ENCODE data around the gene TTC7B.

TTC7B gene

GRCh38 chr14:90803249-90803648 lies 13.0 kb downstream of the TTC7B start:
- Histone ChIP-seq H3K27me3 (ENCODE audit: control insufficient read depth, insufficient read depth, low read length) (no peaks in the 10 kb centered on the region), H3K9ac (ENCODE audit: low read depth, low read length) (no peak overlapping the region), H3K4me1 (ENCODE audit: control insufficient read depth, insufficient read depth, low read length) (no peaks in the 10 kb centered on the region), H3K4me3 (ENCODE audit: low read depth, low read length) (no peak overlapping the region), H3K36me3 (ENCODE audit: control insufficient read depth, insufficient read depth, low read length) (no peaks in the 10 kb centered on the region), H3K9me3 (ENCODE audit: control insufficient read depth, insufficient read depth, low read length) (no peaks in the 10 kb centered on the region), H3K27ac (ENCODE audit: low read depth, low read length) (no peak overlapping the region)

- Histone ChIP-seq H3K36me3 (ENCODE audit: control insufficient read depth, insufficient read depth, low read length) (no peaks in the 10 kb centered on the region), H3K27ac (ENCODE audit: low read depth, low read length) (no peak overlapping the region), H3K4me3 (ENCODE audit: low read depth, low read length) (no peak overlapping the region), H3K4me1 (ENCODE audit: control insufficient read depth, insufficient read depth, low read length) (0 out of 2 replicates have a peak, but pooled peaks cover 6% of the 10 kb centered on the region), H3K27me3 (ENCODE audit: control insufficient read depth, insufficient read depth, low read length) (no peaks in the 10 kb centered on the region), H3K9ac (ENCODE audit: low read depth, low read length) (no peak overlapping the region), H3K9me3 (ENCODE audit: control insufficient read depth, insufficient read depth, low read length) (no peaks in the 10 kb centered on the region)
Observed at GRCh38 chr14:90799420-90799819, 16.8 kb downstream of the TTC7B start.

GRCh38 chr14:90797919-90798318 lies 18.3 kb downstream of the TTC7B start:
- H3K9me3 ChIP-seq (ENCODE audit: control insufficient read depth, insufficient read depth, low read length): no peaks in the 10 kb centered on the region
- H3K9ac ChIP-seq (ENCODE audit: low read depth, low read length): no peak overlapping the region
- H3K36me3 ChIP-seq (ENCODE audit: control insufficient read depth, insufficient read depth, low read length): no peaks in the 10 kb centered on the region
- H3K4me1 ChIP-seq (ENCODE audit: control insufficient read depth, insufficient read depth, low read length): 0 out of 2 replicates have a peak, but pooled peaks cover 6% of the 10 kb centered on the region
- no peak overlapping the region for H3K4me3 ChIP-seq (ENCODE audit: low read depth, low read length)
- H3K27me3 ChIP-seq (ENCODE audit: control insufficient read depth, insufficient read depth, low read length): no peaks in the 10 kb centered on the region
- no peak overlapping the region for H3K27ac ChIP-seq (ENCODE audit: low read depth, low read length)

- Histone ChIP-seq H3K9ac (ENCODE audit: low read depth, low read length) (no peak overlapping the region), H3K36me3 (ENCODE audit: control insufficient read depth, insufficient read depth, low read length) (no peaks in the 10 kb centered on the region), H3K4me1 (ENCODE audit: control insufficient read depth, insufficient read depth, low read length) (0 out of 2 replicates have a peak, but pooled peaks cover 6% of the 10 kb centered on the region), H3K9me3 (ENCODE audit: control insufficient read depth, insufficient read depth, low read length) (no peaks in the 10 kb centered on the region), H3K27me3 (ENCODE audit: control insufficient read depth, insufficient read depth, low read length) (no peaks in the 10 kb centered on the region), H3K4me3 (ENCODE audit: low read depth, low read length) (no peak overlapping the region), H3K27ac (ENCODE audit: low read depth, low read length) (no peak overlapping the region)
Observed at GRCh38 chr14:90797451-90797850, 18.8 kb downstream of the TTC7B start.

GRCh38 chr14:90796329-90796728 lies 19.9 kb downstream of the TTC7B start:
- Histone ChIP-seq H3K9ac (ENCODE audit: low read depth, low read length) (no peak overlapping the region), H3K4me3 (ENCODE audit: low read depth, low read length) (no peak overlapping the region), H3K27me3 (ENCODE audit: control insufficient read depth, insufficient read depth, low read length) (no peaks in the 10 kb centered on the region), H3K27ac (ENCODE audit: low read depth, low read length) (no peak overlapping the region), H3K9me3 (ENCODE audit: control insufficient read depth, insufficient read depth, low read length) (no peaks in the 10 kb centered on the region), H3K4me1 (ENCODE audit: control insufficient read depth, insufficient read depth, low read length) (peaks cover 6% of the 10 kb centered on the region; the same call in 1 of the 2 replicates), H3K36me3 (ENCODE audit: control insufficient read depth, insufficient read depth, low read length) (no peaks in the 10 kb centered on the region)

GRCh38 chr14:90795744-90796143 lies 20.5 kb downstream of the TTC7B start:
- Histone ChIP-seq H3K27ac (ENCODE audit: low read depth, low read length) (no peak overlapping the region), H3K9me3 (ENCODE audit: control insufficient read depth, insufficient read depth, low read length) (no peaks in the 10 kb centered on the region), H3K36me3 (ENCODE audit: control insufficient read depth, insufficient read depth, low read length) (no peaks in the 10 kb centered on the region), H3K4me3 (ENCODE audit: low read depth, low read length) (no peak overlapping the region), H3K27me3 (ENCODE audit: control insufficient read depth, insufficient read depth, low read length) (no peaks in the 10 kb centered on the region), H3K9ac (ENCODE audit: low read depth, low read length) (no peak overlapping the region), H3K4me1 (ENCODE audit: control insufficient read depth, insufficient read depth, low read length) (peaks cover 6% of the 10 kb centered on the region; the same call in 1 of the 2 replicates)

GRCh38 chr14:90791486-90791885 lies 24.7 kb downstream of the TTC7B start:
- no peaks in the 10 kb centered on the region for H3K36me3 ChIP-seq (ENCODE audit: control insufficient read depth, insufficient read depth, low read length)

GRCh38 chr14:90788031-90788430 lies 28.2 kb downstream of the TTC7B start:
- H3K36me3 ChIP-seq (ENCODE audit: control insufficient read depth, insufficient read depth, low read length): no peaks in the 10 kb centered on the region
- H3K27me3 ChIP-seq (ENCODE audit: control insufficient read depth, insufficient read depth, low read length): no peaks in the 10 kb centered on the region
- no peaks in the 10 kb centered on the region for H3K9me3 ChIP-seq (ENCODE audit: control insufficient read depth, insufficient read depth, low read length)
- no peak overlapping the region for H3K4me3 ChIP-seq (ENCODE audit: low read depth, low read length)
- no peak overlapping the region for H3K9ac ChIP-seq (ENCODE audit: low read depth, low read length)
- no peaks in the 10 kb centered on the region; the same call in 1 of the 2 replicates for H3K4me1 ChIP-seq (ENCODE audit: control insufficient read depth, insufficient read depth, low read length)
- H3K27ac ChIP-seq (ENCODE audit: low read depth, low read length): no peak overlapping the region

More at GRCh38 chr14:90791486-90791885, 24.7 kb downstream of the TTC7B start:
- no peaks in the 10 kb centered on the region for H3K27me3 ChIP-seq (ENCODE audit: control insufficient read depth, insufficient read depth, low read length)
- no peaks in the 10 kb centered on the region for H3K9me3 ChIP-seq (ENCODE audit: control insufficient read depth, insufficient read depth, low read length)
- no peak overlapping the region for H3K27ac ChIP-seq (ENCODE audit: low read depth, low read length)
- H3K4me1 ChIP-seq (ENCODE audit: control insufficient read depth, insufficient read depth, low read length): no peaks in the 10 kb centered on the region; the same call in 1 of the 2 replicates
- H3K4me3 ChIP-seq (ENCODE audit: low read depth, low read length): no peak overlapping the region
- H3K9ac ChIP-seq (ENCODE audit: low read depth, low read length): no peak overlapping the region

- no peaks in the 10 kb centered on the region for H3K9me3 ChIP-seq (ENCODE audit: control insufficient read depth, insufficient read depth, low read length)
- H3K36me3 ChIP-seq (ENCODE audit: control insufficient read depth, insufficient read depth, low read length): no peaks in the 10 kb centered on the region
- H3K27me3 ChIP-seq (ENCODE audit: control insufficient read depth, insufficient read depth, low read length): no peaks in the 10 kb centered on the region
- no peak overlapping the region for H3K4me3 ChIP-seq (ENCODE audit: low read depth, low read length)
- H3K27ac ChIP-seq (ENCODE audit: low read depth, low read length): no peak overlapping the region
- no peaks in the 10 kb centered on the region for H3K4me1 ChIP-seq (ENCODE audit: control insufficient read depth, insufficient read depth, low read length)
- H3K9ac ChIP-seq (ENCODE audit: low read depth, low read length): no peak overlapping the region
Observed at GRCh38 chr14:90785876-90786450, 30.3 kb downstream of the TTC7B start.

GRCh38 chr14:90785471-90785870 lies 30.8 kb downstream of the TTC7B start:
- Histone ChIP-seq H3K27ac (ENCODE audit: low read depth, low read length) (no peak overlapping the region), H3K4me3 (ENCODE audit: low read depth, low read length) (no peak overlapping the region), H3K27me3 (ENCODE audit: control insufficient read depth, insufficient read depth, low read length) (no peaks in the 10 kb centered on the region), H3K9me3 (ENCODE audit: control insufficient read depth, insufficient read depth, low read length) (no peaks in the 10 kb centered on the region), H3K9ac (ENCODE audit: low read depth, low read length) (no peak overlapping the region), H3K36me3 (ENCODE audit: control insufficient read depth, insufficient read depth, low read length) (no peaks in the 10 kb centered on the region), H3K4me1 (ENCODE audit: control insufficient read depth, insufficient read depth, low read length) (no peaks in the 10 kb centered on the region)

GRCh38 chr14:90784621-90785270 lies 31.5 kb downstream of the TTC7B start:
- no peak overlapping the region for H3K27ac ChIP-seq (ENCODE audit: low read depth, low read length)
- H3K9me3 ChIP-seq (ENCODE audit: control insufficient read depth, insufficient read depth, low read length): no peaks in the 10 kb centered on the region
- H3K4me1 ChIP-seq (ENCODE audit: control insufficient read depth, insufficient read depth, low read length): no peaks in the 10 kb centered on the region
- H3K4me3 ChIP-seq (ENCODE audit: low read depth, low read length): no peak overlapping the region
- H3K27me3 ChIP-seq (ENCODE audit: control insufficient read depth, insufficient read depth, low read length): no peaks in the 10 kb centered on the region
- no peaks in the 10 kb centered on the region for H3K36me3 ChIP-seq (ENCODE audit: control insufficient read depth, insufficient read depth, low read length)
- H3K9ac ChIP-seq (ENCODE audit: low read depth, low read length): no peak overlapping the region

All from HUES48 (cell line).